ENCODE results near the gene RNU2-63P.

The RNU2-63P gene

DNA sequence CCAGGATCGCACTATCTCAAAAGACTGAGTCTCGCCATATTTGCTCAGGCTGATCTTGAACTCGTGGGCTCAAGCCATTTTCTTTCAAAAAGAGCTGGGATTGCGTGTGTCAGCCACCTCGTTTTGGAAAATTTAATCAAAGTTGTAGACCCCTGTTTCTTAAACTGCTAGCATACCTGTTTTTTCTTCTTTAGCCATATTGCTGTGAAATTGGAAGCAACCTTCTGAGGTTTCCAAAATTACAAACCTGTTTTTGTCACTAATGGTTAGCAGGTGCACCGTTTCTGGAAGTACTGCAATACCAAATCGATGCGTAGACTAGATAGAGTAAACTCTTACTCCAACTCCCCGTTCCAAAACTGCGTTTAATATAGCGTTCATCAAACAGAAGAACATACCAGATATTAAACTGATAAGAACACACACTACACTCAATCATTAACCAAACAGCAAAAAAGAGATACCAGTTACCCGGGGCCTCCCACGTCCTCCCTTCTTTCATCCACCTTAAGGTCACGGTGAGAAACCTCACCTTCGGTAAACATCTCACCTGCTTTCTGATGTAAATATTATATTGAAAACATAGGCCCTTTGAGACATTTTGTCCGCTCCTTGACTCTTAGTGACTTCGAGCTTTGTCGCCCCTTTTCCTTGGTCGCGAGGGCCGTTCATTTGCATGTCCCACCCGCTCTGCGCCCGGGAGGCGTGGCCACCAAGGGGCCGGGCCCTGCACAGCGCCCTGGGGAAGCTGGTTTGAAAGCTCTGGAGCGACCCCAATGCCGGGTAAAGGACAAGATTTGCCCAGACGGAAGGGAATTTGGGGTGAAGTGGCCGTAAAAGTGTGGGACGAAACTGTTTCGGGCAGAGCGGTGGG lies at the start of gene RNU2-63P:
Gene RNU2-63P, minus strand, starts transcription at position 462 of the 874 bp plus-strand sequence.
- Mint-ChIP-seq H3K27ac (peak within 1 kb of the TSS; percentile 93), H3K4me1 (ENCODE audit: low read depth) (peaks cover 39% of the 10 kb centered on the region), H3K27me3 (peaks cover 1% of the 10 kb centered on the region), H3K36me3 (ENCODE audit: low read depth) (peaks cover 6% of the 10 kb centered on the region), H3K9me3 (no peaks in the 10 kb centered on the region), H3K4me3 (peak within 1 kb of the TSS; percentile 87)
- intact Hi-C loops (cut with micrococcal nuclease) = loop anchor here (1.0 kb wide), 1 partner anchor 39 kb away; the partner anchor contains the start of gene KRCC1

DNA sequence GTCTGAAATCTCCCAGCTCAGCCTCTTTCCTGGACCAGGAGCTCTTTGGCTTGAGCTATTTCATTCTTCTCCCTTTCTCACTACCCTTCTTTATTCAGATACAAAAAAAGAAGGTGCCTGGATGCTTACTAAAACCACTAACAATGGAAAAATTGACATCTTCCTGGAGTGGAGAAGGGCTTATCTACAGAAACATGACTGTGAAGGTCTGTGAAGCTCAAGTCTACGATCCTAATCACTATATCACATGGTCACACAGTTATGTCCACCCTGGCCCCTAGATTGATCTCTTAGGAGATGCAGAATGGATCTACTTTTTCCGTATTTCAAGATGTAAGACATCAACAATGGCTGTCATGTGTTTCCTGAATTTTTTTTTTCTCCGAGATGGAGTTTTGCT lies 44.9 kb upstream of the RNU2-63P start:
- Mint-ChIP-seq H3K36me3 (ENCODE audit: low read depth) (no peaks in the 10 kb centered on the region), H3K4me3 (no peak overlapping the region), H3K27ac (no peak overlapping the region), H3K9me3 (no peaks in the 10 kb centered on the region), H3K27me3 (no peaks in the 10 kb centered on the region), H3K4me1 (ENCODE audit: low read depth) (peaks cover 20% of the 10 kb centered on the region)
- intact Hi-C loops (cut with micrococcal nuclease) = no loop called here

DNA sequence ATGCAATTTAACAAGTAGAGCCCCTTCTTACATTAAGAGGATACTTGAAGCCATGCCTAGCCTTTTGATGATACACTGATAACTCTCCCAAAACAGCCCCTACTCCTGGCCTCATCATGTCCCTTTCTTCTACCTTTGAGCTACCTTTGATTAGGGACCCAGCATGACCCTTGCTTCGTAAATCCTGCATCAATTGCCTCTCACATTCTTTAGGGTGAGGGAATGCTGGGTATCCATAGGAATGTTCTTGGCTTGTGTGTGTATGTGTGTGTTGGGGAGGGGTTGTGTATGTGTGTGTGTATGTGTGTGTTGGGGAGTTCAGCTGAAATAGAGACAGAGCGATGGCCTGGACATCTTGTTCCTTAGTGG lies 44.5 kb upstream of the RNU2-63P start:
- no peaks in the 10 kb centered on the region for H3K36me3 Mint-ChIP-seq (ENCODE audit: low read depth)
- no peaks in the 10 kb centered on the region for H3K9me3 Mint-ChIP-seq
- no peaks in the 10 kb centered on the region for H3K27me3 Mint-ChIP-seq
- no peak overlapping the region for H3K4me3 Mint-ChIP-seq
- H3K27ac Mint-ChIP-seq = no peak overlapping the region
- H3K4me1 Mint-ChIP-seq (ENCODE audit: low read depth) = peaks cover 24% of the 10 kb centered on the region
- intact Hi-C loops (cut with micrococcal nuclease) = loop anchor here (1.0 kb wide), 2 partner anchors 99 to 126 kb away; no protein-coding TSS in a partner anchor

DNA sequence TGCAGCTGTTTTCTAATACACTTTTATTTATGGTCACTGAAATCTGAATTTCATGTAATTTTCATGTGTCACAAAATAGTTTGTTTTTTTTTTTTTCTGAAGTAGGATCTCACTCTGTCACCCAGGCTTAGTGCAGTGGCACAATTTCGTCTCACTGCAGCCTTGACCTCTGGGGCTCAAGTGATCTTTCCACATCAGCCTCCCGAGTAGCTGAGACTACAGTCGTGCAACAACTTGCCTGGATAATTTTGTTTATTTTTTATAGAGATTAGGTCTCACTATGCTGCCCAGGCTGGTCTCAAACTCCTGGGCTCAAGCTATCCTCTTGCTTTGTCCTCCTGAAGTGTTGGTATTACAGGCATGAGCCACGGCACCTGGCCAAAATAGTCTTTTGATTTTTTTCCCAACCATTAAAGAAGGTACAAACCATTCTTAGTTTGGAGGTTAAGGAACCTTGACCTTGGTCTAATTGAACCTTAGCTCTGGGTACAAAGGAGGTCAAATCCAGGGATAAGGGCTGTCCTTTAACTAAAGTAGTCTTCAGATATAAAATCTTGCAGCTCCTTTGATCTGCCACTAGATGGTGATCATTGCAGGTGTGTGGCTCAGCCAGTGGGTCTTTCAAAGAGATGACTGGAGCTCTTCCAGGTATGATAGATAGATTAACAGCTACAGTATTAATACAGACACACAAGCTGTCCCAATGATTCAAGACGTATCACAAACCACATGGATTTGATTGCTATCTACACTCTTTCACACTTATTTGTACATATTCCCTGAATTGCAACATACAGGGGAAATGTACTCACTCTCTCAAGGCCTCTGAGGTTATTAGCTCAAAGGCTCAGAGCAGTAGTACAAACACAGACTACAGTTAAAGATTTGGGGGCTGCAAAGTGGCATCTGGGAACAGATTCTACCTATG lies 43.9 kb upstream of the RNU2-63P start:
- Mint-ChIP-seq H3K4me1 (ENCODE audit: low read depth) (peaks cover 26% of the 10 kb centered on the region), H3K27ac (no peak overlapping the region), H3K9me3 (no peaks in the 10 kb centered on the region), H3K36me3 (ENCODE audit: low read depth) (peaks cover 3% of the 10 kb centered on the region), H3K27me3 (no peaks in the 10 kb centered on the region), H3K4me3 (no peak overlapping the region)
- intact Hi-C loops (cut with micrococcal nuclease) = loop anchor here (1.0 kb wide), 2 partner anchors 100 to 127 kb away; no protein-coding TSS in a partner anchor

- Mint-ChIP-seq H3K27ac (no peak overlapping the region), H3K4me3 (no peak overlapping the region), H3K36me3 (ENCODE audit: low read depth) (peaks cover 19% of the 10 kb centered on the region), H3K27me3 (no peaks in the 10 kb centered on the region), H3K9me3 (no peaks in the 10 kb centered on the region), H3K4me1 (ENCODE audit: low read depth) (peaks cover 43% of the 10 kb centered on the region)
- intact Hi-C loops (cut with micrococcal nuclease) = no loop called here
Observed at GRCh38 chr2:88058191-88058590, 41.8 kb upstream of the RNU2-63P start.

DNA sequence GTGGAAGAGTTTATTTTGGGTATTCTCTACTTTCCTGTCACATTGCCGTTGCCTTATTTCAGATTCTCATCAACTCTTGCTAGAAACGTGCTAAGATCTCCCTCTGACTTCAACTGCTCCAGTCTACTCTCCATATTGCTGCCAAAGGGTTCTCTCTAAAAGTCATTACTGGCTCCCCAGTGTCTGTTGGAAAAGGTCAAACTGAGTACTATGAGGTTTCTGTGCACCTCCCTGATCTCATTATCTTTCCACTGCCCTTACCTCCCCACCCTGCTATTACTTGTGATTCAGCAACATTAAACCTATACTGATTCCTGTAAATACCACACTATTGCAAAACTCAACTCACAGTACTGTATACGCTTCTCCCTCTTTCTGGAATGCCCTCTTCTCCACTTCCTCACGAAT lies 41.1 kb upstream of the RNU2-63P start:
- H3K27me3 Mint-ChIP-seq = no peaks in the 10 kb centered on the region
- no peak overlapping the region for H3K4me3 Mint-ChIP-seq
- H3K27ac Mint-ChIP-seq = peak overlapping the region; percentile 29
- H3K4me1 Mint-ChIP-seq (ENCODE audit: low read depth) = peaks cover 41% of the 10 kb centered on the region
- intact Hi-C loops (cut with micrococcal nuclease) = no loop called here
- H3K9me3 Mint-ChIP-seq = no peaks in the 10 kb centered on the region
- peaks cover 24% of the 10 kb centered on the region for H3K36me3 Mint-ChIP-seq (ENCODE audit: low read depth)

DNA sequence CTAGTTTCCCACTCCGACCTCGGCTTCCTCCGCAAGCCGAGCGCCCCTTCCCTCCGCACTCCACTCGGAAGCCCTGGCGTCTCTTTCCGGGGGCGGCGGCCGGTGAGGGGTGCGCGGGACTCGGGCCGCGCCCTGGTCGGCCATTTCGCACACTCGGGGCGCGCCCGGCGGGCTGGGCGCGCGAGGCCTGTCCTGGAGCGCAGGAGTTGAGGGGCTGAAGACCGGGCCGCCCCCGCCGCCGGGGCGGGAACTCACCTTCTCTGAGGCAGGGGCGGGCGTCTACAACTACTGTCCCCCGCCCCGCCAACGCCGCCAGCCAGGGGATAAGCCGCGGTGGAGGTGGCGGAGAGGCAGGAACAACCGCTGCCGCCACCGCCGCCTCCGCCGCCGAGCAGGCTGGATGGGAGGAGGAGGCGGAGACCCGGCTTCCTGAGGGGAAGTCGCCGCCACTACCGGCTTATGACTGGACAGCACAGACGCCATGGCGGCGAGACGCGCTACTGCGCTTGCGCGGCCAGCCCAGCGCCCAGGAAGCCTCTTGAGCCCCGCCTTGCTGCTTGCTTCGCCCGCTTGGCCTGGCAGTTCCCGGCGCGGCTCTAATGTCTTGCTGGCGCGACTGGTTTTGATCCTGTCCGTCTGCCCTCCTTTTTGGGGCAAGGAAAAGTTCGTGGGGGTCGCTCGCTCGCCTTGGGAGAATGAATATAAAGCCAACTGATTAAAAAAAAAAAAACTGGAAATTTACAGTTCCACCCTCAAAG lies 39.2 kb upstream of the RNU2-63P start, which contains the start of gene KRCC1:
Gene KRCC1, minus strand, starts transcription at position 413 of the 758 bp plus-strand sequence. CDS start 27,220 bp downstream, outside the sequence.
- Mint-ChIP-seq H3K27ac (peak within 1 kb of the TSS; percentile 97), H3K4me1 (ENCODE audit: low read depth) (peaks cover 42% of the 10 kb centered on the region), H3K9me3 (no peaks in the 10 kb centered on the region), H3K36me3 (ENCODE audit: low read depth) (peaks cover 32% of the 10 kb centered on the region), H3K4me3 (peak within 1 kb of the TSS; percentile 96), H3K27me3 (no peaks in the 10 kb centered on the region)
- intact Hi-C loops (cut with micrococcal nuclease) = loop anchor here (1.0 kb wide), 1 partner anchor 39 kb away; the partner anchor contains the start of gene RNU2-63P

DNA sequence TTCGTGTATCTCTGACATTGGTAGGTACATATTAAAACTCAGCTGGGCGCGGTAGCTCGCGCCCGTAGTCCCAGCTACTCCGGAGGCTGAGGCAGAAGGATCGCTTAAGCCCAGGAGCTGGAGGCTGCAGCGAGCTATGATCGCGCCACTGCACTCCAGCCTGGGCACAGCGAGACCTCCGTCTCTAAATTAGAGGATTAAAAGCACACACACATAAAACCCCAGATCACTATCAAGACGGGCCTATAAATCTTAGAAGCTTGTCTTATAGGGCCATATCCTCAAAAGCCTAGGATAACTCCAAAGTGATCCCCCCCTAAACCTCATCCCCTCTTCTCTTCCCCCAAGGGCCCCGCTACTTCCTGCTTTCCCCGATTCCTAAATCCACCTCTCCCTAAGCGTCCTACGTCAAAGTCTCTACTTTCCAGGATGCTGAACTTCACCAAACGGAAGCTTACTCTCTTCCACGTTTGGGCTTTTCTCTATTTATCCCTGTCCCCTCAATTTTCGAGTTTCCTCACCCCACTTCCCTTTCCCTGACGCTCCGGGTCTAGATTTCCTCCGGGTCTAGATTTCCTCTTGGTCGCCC lies 38.5 kb upstream of the RNU2-63P start:
- Mint-ChIP-seq H3K27ac (peak overlapping the region; percentile 97), H3K36me3 (ENCODE audit: low read depth) (peaks cover 33% of the 10 kb centered on the region), H3K4me3 (peak overlapping the region; percentile 96), H3K27me3 (no peaks in the 10 kb centered on the region), H3K4me1 (ENCODE audit: low read depth) (peaks cover 47% of the 10 kb centered on the region), H3K9me3 (no peaks in the 10 kb centered on the region)
- intact Hi-C loops (cut with micrococcal nuclease) = loop anchor here (1.0 kb wide), 1 partner anchor 39 kb away; the partner anchor contains the start of gene RNU2-63P

DNA sequence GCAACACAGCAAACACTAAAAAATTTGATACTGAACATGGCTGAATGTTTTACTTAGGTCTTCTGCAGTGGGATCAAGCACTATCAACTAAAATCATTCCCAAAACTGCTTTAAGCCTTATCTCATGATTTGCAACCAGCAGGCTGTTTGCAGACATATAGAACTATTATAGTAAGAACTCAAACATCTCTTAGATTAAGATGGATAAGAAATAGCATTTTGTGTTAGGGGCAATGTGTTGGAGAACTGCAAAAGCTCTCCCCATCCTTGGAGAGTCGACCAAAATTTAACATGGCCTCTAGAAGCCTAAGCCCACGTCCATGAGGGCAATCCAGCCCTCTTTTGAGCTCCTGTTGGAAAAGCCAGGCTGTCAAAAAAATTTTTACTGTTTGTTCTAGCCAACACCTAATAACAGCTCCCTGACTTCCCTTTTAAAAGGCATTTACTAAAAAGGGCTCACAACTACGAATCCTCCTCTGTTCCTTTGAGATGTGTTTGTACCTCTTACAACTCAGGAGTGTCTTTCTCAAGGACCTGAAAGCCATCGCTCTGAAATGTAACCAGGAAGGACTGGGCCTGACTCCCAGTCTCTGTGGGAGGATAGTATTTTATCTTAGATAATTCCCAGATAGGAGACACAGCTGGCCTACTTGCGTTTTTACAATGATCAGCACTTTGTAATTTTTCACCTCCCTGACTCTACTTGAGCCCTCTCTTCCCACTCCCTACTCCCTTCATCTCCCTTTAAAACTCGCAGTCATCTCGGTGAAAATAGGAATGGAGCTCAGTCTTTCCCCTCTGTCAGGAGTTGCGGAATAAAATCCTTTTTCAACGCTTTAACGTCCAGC lies 37.8 kb upstream of the RNU2-63P start:
- Mint-ChIP-seq H3K4me1 (ENCODE audit: low read depth) (peaks cover 53% of the 10 kb centered on the region), H3K27ac (peak overlapping the region; percentile 97), H3K9me3 (no peaks in the 10 kb centered on the region), H3K4me3 (peak overlapping the region; percentile 96), H3K27me3 (no peaks in the 10 kb centered on the region), H3K36me3 (ENCODE audit: low read depth) (peaks cover 38% of the 10 kb centered on the region)
- intact Hi-C loops (cut with micrococcal nuclease) = loop anchor here (2.0 kb wide), 1 partner anchor 17 kb away; no protein-coding TSS in a partner anchor

- Mint-ChIP-seq H3K27me3 (no peaks in the 10 kb centered on the region), H3K4me1 (ENCODE audit: low read depth) (peaks cover 53% of the 10 kb centered on the region), H3K36me3 (ENCODE audit: low read depth) (peaks cover 38% of the 10 kb centered on the region), H3K27ac (peak overlapping the region; percentile 97), H3K9me3 (no peaks in the 10 kb centered on the region), H3K4me3 (peak overlapping the region; percentile 6)
- intact Hi-C loops (cut with micrococcal nuclease) = loop anchor here (2.0 kb wide), 1 partner anchor 16 kb away; no protein-coding TSS in a partner anchor
Observed at GRCh38 chr2:88053296-88053695, 36.9 kb upstream of the RNU2-63P start.

- no peaks in the 10 kb centered on the region for H3K27me3 Mint-ChIP-seq
- H3K27ac Mint-ChIP-seq = no peak overlapping the region
- H3K36me3 Mint-ChIP-seq (ENCODE audit: low read depth) = peaks cover 38% of the 10 kb centered on the region
- H3K4me1 Mint-ChIP-seq (ENCODE audit: low read depth) = peaks cover 46% of the 10 kb centered on the region
- H3K9me3 Mint-ChIP-seq = no peaks in the 10 kb centered on the region
- H3K4me3 Mint-ChIP-seq = no peak overlapping the region
- intact Hi-C loops (cut with micrococcal nuclease) = loop anchor here (2.0 kb wide), 1 partner anchor 15 kb away; no protein-coding TSS in a partner anchor
Observed at GRCh38 chr2:88051792-88052191, 35.4 kb upstream of the RNU2-63P start.

DNA sequence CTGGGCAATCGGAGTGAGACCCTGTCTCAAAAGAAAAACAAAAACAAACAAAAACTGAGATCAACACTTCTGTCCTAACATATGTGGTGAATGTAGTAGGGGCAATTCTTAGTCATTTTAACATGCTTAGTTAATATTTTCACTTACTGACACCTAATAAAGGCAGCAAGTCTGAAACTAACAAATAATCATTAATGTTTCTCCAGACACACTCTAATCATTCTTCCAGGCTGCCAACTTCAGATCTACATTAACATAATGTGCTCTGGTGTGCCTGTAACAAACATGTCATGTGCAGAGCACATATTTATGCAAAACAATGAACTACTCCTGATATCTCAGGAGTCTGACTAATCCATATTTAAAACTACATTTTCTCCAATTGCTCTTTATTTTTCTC lies 33.3 kb upstream of the RNU2-63P start:
- no peak overlapping the region for H3K27ac Mint-ChIP-seq
- intact Hi-C loops (cut with micrococcal nuclease) = no loop called here
- H3K4me1 Mint-ChIP-seq (ENCODE audit: low read depth) = peaks cover 39% of the 10 kb centered on the region
- H3K27me3 Mint-ChIP-seq = no peaks in the 10 kb centered on the region
- H3K36me3 Mint-ChIP-seq (ENCODE audit: low read depth) = peaks cover 36% of the 10 kb centered on the region
- H3K4me3 Mint-ChIP-seq = no peak overlapping the region
- no peaks in the 10 kb centered on the region for H3K9me3 Mint-ChIP-seq

All from dendritic cell treated with granulocyte-macrophage colony-stimulating factor and Interleukin-4, amounts not matched to agents 40 ng/mL and 50 ng/mL, for 4 days (primary cell).